ENCODE data around the gene RNF144B.

DNA sequence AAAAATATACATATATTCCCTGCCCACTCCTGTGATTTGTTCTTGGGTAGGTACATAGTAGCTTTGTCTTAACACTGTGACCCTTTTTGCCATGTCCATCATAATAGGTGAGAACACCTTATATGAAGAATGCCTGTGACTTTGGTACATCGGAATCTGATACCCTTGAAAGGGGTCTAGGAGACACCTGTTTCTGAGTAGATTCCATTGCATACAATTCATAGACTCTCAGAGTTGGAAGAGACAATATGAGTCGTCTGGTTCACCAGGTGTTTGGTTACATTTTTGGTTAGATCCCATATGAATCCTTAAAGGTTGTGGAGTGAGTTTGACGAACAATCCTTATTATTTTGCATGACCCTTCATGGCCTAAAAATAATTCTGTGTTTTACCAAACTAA is 36.3 kb downstream of the RNF144B start:
- TF ChIP-seq, protein P1, sequence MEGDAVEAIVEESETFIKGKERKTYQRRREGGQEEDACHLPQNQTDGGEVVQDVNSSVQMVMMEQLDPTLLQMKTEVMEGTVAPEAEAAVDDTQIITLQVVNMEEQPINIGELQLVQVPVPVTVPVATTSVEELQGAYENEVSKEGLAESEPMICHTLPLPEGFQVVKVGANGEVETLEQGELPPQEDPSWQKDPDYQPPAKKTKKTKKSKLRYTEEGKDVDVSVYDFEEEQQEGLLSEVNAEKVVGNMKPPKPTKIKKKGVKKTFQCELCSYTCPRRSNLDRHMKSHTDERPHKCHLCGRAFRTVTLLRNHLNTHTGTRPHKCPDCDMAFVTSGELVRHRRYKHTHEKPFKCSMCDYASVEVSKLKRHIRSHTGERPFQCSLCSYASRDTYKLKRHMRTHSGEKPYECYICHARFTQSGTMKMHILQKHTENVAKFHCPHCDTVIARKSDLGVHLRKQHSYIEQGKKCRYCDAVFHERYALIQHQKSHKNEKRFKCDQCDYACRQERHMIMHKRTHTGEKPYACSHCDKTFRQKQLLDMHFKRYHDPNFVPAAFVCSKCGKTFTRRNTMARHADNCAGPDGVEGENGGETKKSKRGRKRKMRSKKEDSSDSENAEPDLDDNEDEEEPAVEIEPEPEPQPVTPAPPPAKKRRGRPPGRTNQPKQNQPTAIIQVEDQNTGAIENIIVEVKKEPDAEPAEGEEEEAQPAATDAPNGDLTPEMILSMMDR (IDR thresholded peaks at IDR 0.05) = no peak
- no peak for TF ChIP-seq POLR2A (IDR thresholded peaks at IDR 0.05)
